Measurements from ENCODE around the gene DNAJB6.

Gene DNAJB6

GRCh38 chr7:157409149-157409752 is 72.4 kb downstream of the DNAJB6 start:
- Histone ChIP-seq H3K27me3 (ENCODE audit: control insufficient read depth, insufficient read depth, low read length) (no peaks in the 10 kb centered on the region), H3K9ac (ENCODE audit: low read length) (no peak overlapping the region), H3K27ac (ENCODE audit: low read length) (no peak overlapping the region), H3K9me3 (ENCODE audit: control insufficient read depth, low read depth, low read length) (no peaks in the 10 kb centered on the region), H3K36me3 (ENCODE audit: control insufficient read depth, low read depth, low read length) (peaks cover 7% of the 10 kb centered on the region), H3K4me1 (ENCODE audit: control insufficient read depth, low read depth, low read length) (peaks cover 5% of the 10 kb centered on the region), H3K4me3 (ENCODE audit: low read length) (no peak overlapping the region)

DNA sequence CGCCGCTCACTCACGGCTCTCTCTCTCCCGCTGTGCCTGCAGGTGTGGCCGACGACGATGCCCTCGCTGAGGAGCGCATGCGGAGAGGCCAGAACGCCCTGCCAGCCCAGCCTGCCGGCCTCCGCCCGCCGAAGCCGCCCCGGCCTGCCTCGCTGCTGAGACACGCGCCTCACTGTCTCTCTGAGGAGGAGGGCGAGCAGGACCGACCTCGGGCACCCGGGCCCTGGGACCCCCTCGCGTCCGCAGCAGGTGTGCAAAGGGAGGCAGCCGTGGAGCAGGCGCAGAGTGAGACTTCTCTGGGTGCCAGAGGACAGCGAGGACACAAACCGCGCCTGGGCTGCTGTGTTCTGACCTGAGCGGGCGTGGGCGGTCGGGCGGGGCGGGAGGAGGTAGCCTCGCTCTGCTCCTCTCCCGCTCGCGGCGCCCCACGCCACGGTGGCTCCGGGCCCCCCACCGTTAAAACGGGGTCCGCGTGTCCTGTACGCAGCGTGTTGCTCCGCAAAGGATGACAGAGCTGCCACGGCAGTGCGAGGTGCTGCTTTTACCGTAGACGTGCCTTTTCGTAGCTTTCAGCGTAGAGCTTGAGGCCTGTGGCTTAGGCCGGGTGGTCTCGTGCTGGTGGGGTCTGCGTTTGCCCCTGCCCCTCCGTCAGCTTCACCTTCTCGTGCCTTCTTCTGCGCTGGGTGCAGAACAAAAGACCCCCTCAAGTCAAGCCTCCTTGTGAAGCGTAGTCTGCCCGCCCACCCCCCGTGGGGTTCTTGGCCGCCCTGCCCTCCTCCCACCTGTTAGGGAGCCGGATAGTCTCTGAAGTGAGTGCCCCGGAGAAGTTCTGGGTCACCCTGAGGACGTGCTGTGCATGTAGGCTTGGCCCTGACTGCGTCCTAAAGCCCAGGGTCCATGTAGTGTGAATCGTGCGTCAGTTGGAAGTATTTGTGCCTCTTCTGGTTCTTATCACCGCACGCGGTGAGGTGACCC is 73.2 kb downstream of the DNAJB6 start:
- Histone ChIP-seq H3K27ac (ENCODE audit: low read length) (no peak overlapping the region), H3K9ac (ENCODE audit: low read length) (no peak overlapping the region), H3K4me1 (ENCODE audit: control insufficient read depth, low read depth, low read length) (peaks cover 5% of the 10 kb centered on the region), H3K4me3 (ENCODE audit: low read length) (no peak overlapping the region), H3K9me3 (ENCODE audit: control insufficient read depth, low read depth, low read length) (no peaks in the 10 kb centered on the region), H3K36me3 (ENCODE audit: control insufficient read depth, low read depth, low read length) (peaks cover 2% of the 10 kb centered on the region), H3K27me3 (ENCODE audit: control insufficient read depth, insufficient read depth, low read length) (no peaks in the 10 kb centered on the region)

DNA sequence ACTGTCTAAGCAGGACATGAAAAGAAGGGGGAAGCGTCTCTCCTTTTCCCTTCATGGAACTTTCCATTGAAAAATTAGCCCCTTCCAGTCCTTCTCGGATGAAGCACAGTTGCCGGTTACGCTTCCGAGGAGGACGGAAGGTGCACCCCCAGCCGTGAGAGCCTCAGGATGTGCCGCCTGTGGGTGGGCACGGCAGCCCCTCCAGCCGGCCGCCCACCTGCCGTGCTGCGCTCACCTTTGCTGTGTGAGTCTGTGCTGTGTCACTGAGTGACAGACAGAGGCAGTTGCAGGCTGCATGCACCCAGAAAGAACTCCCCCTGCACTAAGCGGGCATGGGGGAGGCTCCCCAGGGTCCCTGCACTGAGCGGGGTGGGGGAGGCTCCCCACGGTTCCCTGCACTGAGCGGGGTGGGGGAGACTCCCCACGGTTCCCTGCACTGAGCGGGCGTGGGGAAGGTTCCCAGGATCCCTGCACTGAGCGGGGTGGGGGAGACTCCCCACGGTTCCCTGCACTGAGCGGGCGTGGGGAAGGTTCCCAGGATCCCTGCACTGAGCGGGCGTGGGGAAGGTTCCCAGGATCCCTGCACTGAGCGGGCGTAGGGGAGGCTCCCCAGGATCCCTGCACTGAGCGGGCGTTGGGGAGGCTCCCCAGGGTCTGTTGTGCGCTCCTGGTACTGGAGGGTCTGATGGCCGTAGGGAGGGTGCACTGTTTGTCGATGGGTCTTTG is 74.2 kb downstream of the DNAJB6 start:
- Histone ChIP-seq H3K9me3 (ENCODE audit: control insufficient read depth, low read depth, low read length) (no peaks in the 10 kb centered on the region), H3K27me3 (ENCODE audit: control insufficient read depth, insufficient read depth, low read length) (no peaks in the 10 kb centered on the region), H3K36me3 (ENCODE audit: control insufficient read depth, low read depth, low read length) (peaks cover 1% of the 10 kb centered on the region), H3K4me1 (ENCODE audit: control insufficient read depth, low read depth, low read length) (peaks cover 5% of the 10 kb centered on the region), H3K4me3 (ENCODE audit: low read length) (no peak overlapping the region), H3K9ac (ENCODE audit: low read length) (no peak overlapping the region), H3K27ac (ENCODE audit: low read length) (no peak overlapping the region)

- peaks cover 5% of the 10 kb centered on the region for H3K4me1 ChIP-seq (ENCODE audit: control insufficient read depth, low read depth, low read length)
- no peaks in the 10 kb centered on the region for H3K9me3 ChIP-seq (ENCODE audit: control insufficient read depth, low read depth, low read length)
- no peaks in the 10 kb centered on the region for H3K27me3 ChIP-seq (ENCODE audit: control insufficient read depth, insufficient read depth, low read length)
- no peak overlapping the region for H3K9ac ChIP-seq (ENCODE audit: low read length)
- H3K4me3 ChIP-seq (ENCODE audit: low read length) = no peak overlapping the region
- H3K36me3 ChIP-seq (ENCODE audit: control insufficient read depth, low read depth, low read length) = peaks cover 7% of the 10 kb centered on the region
- H3K27ac ChIP-seq (ENCODE audit: low read length) = no peak overlapping the region
These were observed 74.8 kb downstream of the DNAJB6 start for GRCh38 chr7:157411580-157411979.

DNA sequence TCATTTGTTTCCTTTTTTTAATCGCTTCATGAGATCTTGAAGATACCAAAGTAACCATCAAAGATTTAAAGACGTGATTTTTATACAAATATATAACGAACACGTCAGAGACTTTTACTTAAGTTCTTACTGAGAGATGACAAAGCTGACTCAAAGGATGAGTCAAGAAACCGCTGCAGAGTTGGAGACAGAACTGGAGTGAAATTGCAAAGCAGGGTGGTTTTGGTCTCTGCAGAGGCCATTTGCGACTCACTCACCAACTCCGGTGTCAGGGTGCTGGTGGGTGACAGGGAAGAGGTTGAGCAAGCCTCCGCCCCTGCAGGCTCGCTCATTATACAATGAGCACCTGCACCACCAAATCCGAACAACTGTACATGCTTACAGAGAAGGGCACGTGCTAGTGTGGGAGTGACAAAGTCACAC is 75.2 kb downstream of the DNAJB6 start:
- peaks cover 12% of the 10 kb centered on the region for H3K36me3 ChIP-seq (ENCODE audit: control insufficient read depth, low read depth, low read length)
- H3K9ac ChIP-seq (ENCODE audit: low read length) = no peak overlapping the region
- no peak overlapping the region for H3K4me3 ChIP-seq (ENCODE audit: low read length)
- H3K4me1 ChIP-seq (ENCODE audit: control insufficient read depth, low read depth, low read length) = peaks cover 5% of the 10 kb centered on the region
- H3K27me3 ChIP-seq (ENCODE audit: control insufficient read depth, insufficient read depth, low read length) = no peaks in the 10 kb centered on the region
- no peaks in the 10 kb centered on the region for H3K9me3 ChIP-seq (ENCODE audit: control insufficient read depth, low read depth, low read length)
- H3K27ac ChIP-seq (ENCODE audit: low read length) = no peak overlapping the region

DNA sequence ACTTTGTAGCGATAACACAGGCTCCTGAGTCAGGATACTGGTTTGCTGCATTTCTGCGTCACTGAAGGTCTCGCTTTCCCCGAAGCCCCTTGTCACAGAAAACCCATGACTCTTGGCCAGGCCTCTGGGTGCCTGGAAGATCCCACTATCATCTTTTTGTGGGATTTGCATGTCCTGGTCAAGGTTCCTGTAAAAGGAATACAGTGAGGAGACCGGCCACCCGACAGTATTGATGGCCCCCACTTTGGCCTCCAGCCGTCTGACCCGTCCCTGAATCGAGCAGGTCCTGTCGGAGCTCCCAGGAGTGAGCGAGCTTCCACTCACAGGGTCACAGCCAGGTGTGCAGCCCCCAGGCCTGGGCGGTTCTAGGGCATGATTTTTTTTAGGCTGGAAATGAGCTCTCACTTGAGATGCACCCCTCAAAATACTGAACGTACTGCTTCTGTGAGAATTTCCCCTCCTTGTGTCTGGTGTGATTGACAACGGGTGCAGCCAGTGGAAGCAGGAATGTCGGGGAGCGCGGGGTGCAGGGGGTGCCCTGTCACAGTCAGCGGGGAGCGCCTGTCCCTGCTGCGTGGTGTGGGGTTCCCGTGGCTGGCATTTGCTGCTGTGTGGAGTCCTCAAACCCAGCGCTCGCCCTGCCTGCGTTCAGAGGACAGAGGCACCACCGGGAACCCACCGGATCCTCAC is 75.8 kb downstream of the DNAJB6 start:
- no peak overlapping the region for H3K9ac ChIP-seq (ENCODE audit: low read length)

DNA sequence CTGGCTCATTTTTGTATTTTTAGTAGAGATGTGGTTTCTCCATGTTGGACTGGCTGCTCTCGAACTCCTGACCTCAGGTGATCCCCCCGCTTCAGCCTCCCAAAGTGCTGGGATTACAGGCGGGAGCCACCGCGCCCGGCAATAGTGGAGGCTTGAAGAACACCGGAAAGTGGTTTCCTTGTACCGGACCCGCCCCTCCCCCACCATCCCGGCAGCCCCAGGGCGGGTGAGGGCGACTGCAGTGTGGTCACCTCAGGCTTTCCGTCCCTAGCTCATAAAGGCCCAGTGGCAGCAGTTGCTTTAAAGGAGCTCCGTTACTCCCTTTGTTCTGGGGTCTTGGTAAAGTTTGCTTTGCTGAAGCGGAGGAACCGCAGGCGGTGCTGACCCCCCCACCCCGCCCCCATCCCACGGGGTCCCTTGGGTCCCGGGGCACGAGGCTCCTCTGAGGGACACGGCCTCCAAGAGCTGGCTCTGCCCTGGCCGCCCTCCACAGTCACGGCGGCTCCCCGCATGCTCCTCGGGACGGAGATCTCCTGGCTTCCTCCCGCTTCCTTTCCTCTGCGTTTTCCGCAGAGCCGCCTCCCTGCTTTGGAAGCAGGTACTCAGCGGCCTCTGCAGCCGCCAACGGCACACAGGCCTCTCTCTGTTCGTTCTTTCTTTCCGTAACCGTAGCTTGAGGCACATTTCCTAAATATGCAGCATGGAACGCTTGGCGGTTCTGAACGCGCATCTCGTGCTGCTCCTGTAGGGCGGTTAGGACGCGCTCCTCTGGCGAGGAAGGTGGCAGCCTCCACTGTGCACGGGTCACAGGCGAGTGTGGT is 77.3 kb downstream of the DNAJB6 start:
- Histone ChIP-seq H3K27ac (ENCODE audit: low read length) (no peak overlapping the region), H3K9me3 (ENCODE audit: control insufficient read depth, low read depth, low read length) (no peaks in the 10 kb centered on the region), H3K36me3 (ENCODE audit: control insufficient read depth, low read depth, low read length) (peaks cover 15% of the 10 kb centered on the region), H3K4me3 (ENCODE audit: low read length) (no peak overlapping the region), H3K9ac (ENCODE audit: low read length) (no peak overlapping the region), H3K4me1 (ENCODE audit: control insufficient read depth, low read depth, low read length) (peaks cover 5% of the 10 kb centered on the region), H3K27me3 (ENCODE audit: control insufficient read depth, insufficient read depth, low read length) (no peaks in the 10 kb centered on the region)

More for the DNA sequence above, 75.8 kb downstream of the DNAJB6 start:
- Histone ChIP-seq H3K4me1 (ENCODE audit: control insufficient read depth, low read depth, low read length) (peaks cover 5% of the 10 kb centered on the region), H3K9me3 (ENCODE audit: control insufficient read depth, low read depth, low read length) (no peaks in the 10 kb centered on the region), H3K4me3 (ENCODE audit: low read length) (no peak overlapping the region), H3K36me3 (ENCODE audit: control insufficient read depth, low read depth, low read length) (peaks cover 15% of the 10 kb centered on the region), H3K27me3 (ENCODE audit: control insufficient read depth, insufficient read depth, low read length) (no peaks in the 10 kb centered on the region), H3K27ac (ENCODE audit: low read length) (no peak overlapping the region)

GRCh38 chr7:157414702-157415096 is 77.9 kb downstream of the DNAJB6 start:
- Histone ChIP-seq H3K4me1 (ENCODE audit: control insufficient read depth, low read depth, low read length) (peaks cover 5% of the 10 kb centered on the region), H3K4me3 (ENCODE audit: low read length) (no peak overlapping the region), H3K9me3 (ENCODE audit: control insufficient read depth, low read depth, low read length) (no peaks in the 10 kb centered on the region), H3K27me3 (ENCODE audit: control insufficient read depth, insufficient read depth, low read length) (no peaks in the 10 kb centered on the region), H3K9ac (ENCODE audit: low read length) (no peak overlapping the region), H3K36me3 (ENCODE audit: control insufficient read depth, low read depth, low read length) (peaks cover 15% of the 10 kb centered on the region), H3K27ac (ENCODE audit: low read length) (no peak overlapping the region)

- H3K9ac ChIP-seq (ENCODE audit: low read length) = no peak overlapping the region
- no peaks in the 10 kb centered on the region for H3K9me3 ChIP-seq (ENCODE audit: control insufficient read depth, low read depth, low read length)
- no peak overlapping the region for H3K4me3 ChIP-seq (ENCODE audit: low read length)
- H3K27me3 ChIP-seq (ENCODE audit: control insufficient read depth, insufficient read depth, low read length) = no peaks in the 10 kb centered on the region
- peaks cover 5% of the 10 kb centered on the region for H3K4me1 ChIP-seq (ENCODE audit: control insufficient read depth, low read depth, low read length)
- H3K27ac ChIP-seq (ENCODE audit: low read length) = no peak overlapping the region
- H3K36me3 ChIP-seq (ENCODE audit: control insufficient read depth, low read depth, low read length) = peaks cover 15% of the 10 kb centered on the region
These were observed 78.7 kb downstream of the DNAJB6 start for GRCh38 chr7:157415486-157415885.

GRCh38 chr7:157416011-157416410 is 79.2 kb downstream of the DNAJB6 start:
- no peak overlapping the region for H3K4me3 ChIP-seq (ENCODE audit: low read length)
- no peaks in the 10 kb centered on the region for H3K27me3 ChIP-seq (ENCODE audit: control insufficient read depth, insufficient read depth, low read length)
- peaks cover 15% of the 10 kb centered on the region for H3K36me3 ChIP-seq (ENCODE audit: control insufficient read depth, low read depth, low read length)
- H3K27ac ChIP-seq (ENCODE audit: low read length) = no peak overlapping the region
- H3K9me3 ChIP-seq (ENCODE audit: control insufficient read depth, low read depth, low read length) = no peaks in the 10 kb centered on the region
- H3K9ac ChIP-seq (ENCODE audit: low read length) = no peak overlapping the region
- H3K4me1 ChIP-seq (ENCODE audit: control insufficient read depth, low read depth, low read length) = peaks cover 5% of the 10 kb centered on the region

Data from iPS-18a (cell line).